HepG2 (cell line): Measurements from ENCODE around the gene MUTYH. TPM values are rescaled to one million over a fixed set of nuclear protein-coding genes. Genes with fewer than 3 reads are reported as not detected.
A peak's percentile ranks its signal among the peaks of the same experiment; 100 is the strongest.

ENCODE experiments used
- CBX2 ChIP-seq, 2 experiments: fragments of 200-600 bp in 1 of 2; sonication (generic); formaldehyde crosslinking in 1 of 2; IDR thresholded peaks; 2 replicates each; pipeline versions ENCODE4 v1.7.0 to v1.8.1; 2018 to 2022; ENCODE audit warnings: low read depth in 2 of 2, low read length in 1 of 2, mild to moderate bottlenecking in 1 of 2, missing genetic modification reagents in 1 of 2
- CREB1 ChIP-seq, 2 experiments: fragments of 450-650 bp in 1 of 2; IDR thresholded peaks; 2 replicates each; pipeline ENCODE4 v1.6.1; 2016 to 2017; ENCODE audit warnings: control low read depth in 1 of 2, mild to moderate bottlenecking in 1 of 2, missing compliant biosample characterization in 1 of 2, missing genetic modification characterization in 1 of 2
- FOXK1 ChIP-seq: sonication (generic); formaldehyde crosslinking; IDR thresholded peaks from 2 replicates; pipeline ENCODE4 v1.4.0; 2020; ENCODE audit warnings: low read depth, missing genetic modification reagents, borderline replicate concordance
- KDM1A ChIP-seq: IDR thresholded peaks from 2 replicates; pipeline ENCODE4 v1.6.1; 2016; ENCODE audit warnings: missing compliant biosample characterization
- MAFF ChIP-seq: IDR thresholded peaks from 2 replicates; pipeline ENCODE4 v1.6.1; 2011; ENCODE audit warnings: low read depth, low read length, improper control_type of control experiment
- ZBTB1 ChIP-seq: sonication (generic); formaldehyde crosslinking; IDR thresholded peaks from 2 replicates; pipeline ENCODE4 v1.4.0; 2020; ENCODE audit warnings: missing genetic modification reagents, borderline replicate concordance
- ZNF124 ChIP-seq: sonication (generic); formaldehyde crosslinking; IDR thresholded peaks from 2 replicates; pipeline ENCODE4 v1.4.0; 2020; ENCODE audit warnings: missing genetic modification reagents
- ZNF337 ChIP-seq: sonication (generic); formaldehyde crosslinking; IDR thresholded peaks from 2 replicates; pipeline ENCODE4 v1.5.1; 2020; ENCODE audit warnings: missing genetic modification reagents, low read depth, mild to moderate bottlenecking, borderline replicate concordance
- ZNF713 ChIP-seq: sonication (generic); formaldehyde crosslinking; IDR thresholded peaks from 2 replicates; pipeline ENCODE4 v1.4.0; 2020; ENCODE audit warnings: mild to moderate bottlenecking, missing genetic modification reagents
- polyA plus RNA-seq, 8 experiments: library from polyadenylated mRNA; depleted of rRNA in 3 of 8; stranded (reverse) in 7 of 8; unstranded in 1 of 8; fragments of >200 nt; fragmentation: Illumina TruSeq in 4 of 8; extraction: Trizol in 4 of 8; gene quantifications; 2 replicates each; pipeline versions ENCODE4 v1.2.1 to v1.2.3, GENCODE V29; 2011 to 2016; ENCODE audit warnings: low read depth in 4 of 8, missing spikeins in 1 of 8, mixed read lengths in 1 of 8; ENCODE audit not compliant: insufficient read depth in 1 of 8
- total RNA-seq, 5 experiments: library from RNA; depleted of rRNA; stranded (reverse); fragments of >200 nt; fragmentation: Illumina TruSeq; extraction: Trizol; gene quantifications; 2 replicates each; pipeline ENCODE4 v1.2.3, GENCODE V29; 2016; ENCODE audit warnings: low read depth in 1 of 5
- TF ChIP-seq, protein P1 (sequence below): sonication (generic); formaldehyde crosslinking; IDR thresholded peaks from 2 replicates; pipeline ENCODE4 v1.4.0; 2020; ENCODE audit warnings: missing genetic modification reagents
- TF ChIP-seq, protein P2 (sequence below): sonication (generic); formaldehyde crosslinking; conservative IDR thresholded peaks from 2 replicates; pipeline ENCODE4 v1.4.0; 2020; ENCODE audit warnings: missing genetic modification reagents
- TF ChIP-seq, protein P3 (sequence below): sonication (generic); formaldehyde crosslinking; IDR thresholded peaks from 2 replicates; pipeline ENCODE4 v1.4.0; 2020; ENCODE audit warnings: missing genetic modification reagents
- TF ChIP-seq, protein P4 (sequence below): sonication (generic); formaldehyde crosslinking; IDR thresholded peaks from 2 replicates; pipeline ENCODE4 v1.8.0; 2022; ENCODE audit warnings: missing genetic modification reagents, low read depth, mild to moderate bottlenecking, borderline replicate concordance
- TF ChIP-seq, protein P5 (sequence below): sonication (generic); formaldehyde crosslinking; IDR thresholded peaks from 2 replicates; pipeline ENCODE4 v1.8.0; 2023; ENCODE audit warnings: mild to moderate bottlenecking, missing genetic modification reagents
- TF ChIP-seq, protein P6 (sequence below): sonication (generic); formaldehyde crosslinking; IDR thresholded peaks from 2 replicates; pipeline ENCODE4 v1.4.0; 2020; ENCODE audit warnings: mild to moderate bottlenecking, missing genetic modification reagents

MUTYH gene
- total and polyA plus RNA-seq, 2 of the 13 experiments (the other 11 are each of a cell fraction or from before 2014, with no cell fraction given) = 16.3 to 17.1 TPM

DNA sequence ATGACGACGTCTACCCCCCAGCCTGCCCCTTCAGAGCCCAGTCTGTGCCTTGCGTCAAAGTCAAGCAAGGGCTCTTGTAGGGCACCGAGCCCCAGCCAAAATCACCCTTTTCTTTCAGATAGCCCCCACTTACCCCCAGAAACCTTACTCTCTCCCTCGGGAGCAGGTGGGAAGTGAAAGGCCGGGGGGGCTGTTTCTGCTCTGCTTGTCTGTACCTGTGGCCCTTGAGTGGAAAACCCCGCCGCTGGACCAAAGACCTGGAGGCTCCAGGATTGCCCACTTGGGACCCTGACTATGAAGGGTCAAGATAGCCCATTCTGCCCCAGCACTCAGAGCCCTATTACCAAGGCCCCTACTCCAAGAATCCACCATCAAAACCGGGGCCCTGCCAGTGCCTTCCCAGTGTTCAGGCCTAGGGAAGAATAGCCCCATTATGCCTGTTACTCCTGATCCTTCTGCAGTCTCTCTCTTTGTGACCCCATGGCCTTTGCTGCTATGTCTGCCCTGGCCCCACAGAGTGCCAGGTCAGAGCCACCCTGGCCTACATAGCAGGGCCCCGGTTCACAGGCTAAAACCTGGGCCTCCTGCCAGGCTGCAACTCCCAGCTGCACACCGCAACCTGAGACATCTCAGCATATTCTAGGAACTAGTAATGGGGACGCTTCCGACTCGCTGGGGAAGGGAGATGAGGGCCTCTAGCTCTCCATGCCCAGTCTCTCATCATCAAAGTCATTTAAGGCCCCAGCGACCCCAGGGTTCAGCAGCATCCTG is 35.7 kb downstream of the MUTYH start (continued):
- TF ChIP-seq, protein P1, sequence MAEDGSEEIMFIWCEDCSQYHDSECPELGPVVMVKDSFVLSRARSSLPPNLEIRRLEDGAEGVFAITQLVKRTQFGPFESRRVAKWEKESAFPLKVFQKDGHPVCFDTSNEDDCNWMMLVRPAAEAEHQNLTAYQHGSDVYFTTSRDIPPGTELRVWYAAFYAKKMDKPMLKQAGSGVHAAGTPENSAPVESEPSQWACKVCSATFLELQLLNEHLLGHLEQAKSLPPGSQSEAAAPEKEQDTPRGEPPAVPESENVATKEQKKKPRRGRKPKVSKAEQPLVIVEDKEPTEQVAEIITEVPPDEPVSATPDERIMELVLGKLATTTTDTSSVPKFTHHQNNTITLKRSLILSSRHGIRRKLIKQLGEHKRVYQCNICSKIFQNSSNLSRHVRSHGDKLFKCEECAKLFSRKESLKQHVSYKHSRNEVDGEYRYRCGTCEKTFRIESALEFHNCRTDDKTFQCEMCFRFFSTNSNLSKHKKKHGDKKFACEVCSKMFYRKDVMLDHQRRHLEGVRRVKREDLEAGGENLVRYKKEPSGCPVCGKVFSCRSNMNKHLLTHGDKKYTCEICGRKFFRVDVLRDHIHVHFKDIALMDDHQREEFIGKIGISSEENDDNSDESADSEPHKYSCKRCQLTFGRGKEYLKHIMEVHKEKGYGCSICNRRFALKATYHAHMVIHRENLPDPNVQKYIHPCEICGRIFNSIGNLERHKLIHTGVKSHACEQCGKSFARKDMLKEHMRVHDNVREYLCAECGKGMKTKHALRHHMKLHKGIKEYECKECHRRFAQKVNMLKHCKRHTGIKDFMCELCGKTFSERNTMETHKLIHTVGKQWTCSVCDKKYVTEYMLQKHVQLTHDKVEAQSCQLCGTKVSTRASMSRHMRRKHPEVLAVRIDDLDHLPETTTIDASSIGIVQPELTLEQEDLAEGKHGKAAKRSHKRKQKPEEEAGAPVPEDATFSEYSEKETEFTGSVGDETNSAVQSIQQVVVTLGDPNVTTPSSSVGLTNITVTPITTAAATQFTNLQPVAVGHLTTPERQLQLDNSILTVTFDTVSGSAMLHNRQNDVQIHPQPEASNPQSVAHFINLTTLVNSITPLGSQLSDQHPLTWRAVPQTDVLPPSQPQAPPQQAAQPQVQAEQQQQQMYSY (CRISPR knock-in tag) = no peak
- TF ChIP-seq, protein P2, sequence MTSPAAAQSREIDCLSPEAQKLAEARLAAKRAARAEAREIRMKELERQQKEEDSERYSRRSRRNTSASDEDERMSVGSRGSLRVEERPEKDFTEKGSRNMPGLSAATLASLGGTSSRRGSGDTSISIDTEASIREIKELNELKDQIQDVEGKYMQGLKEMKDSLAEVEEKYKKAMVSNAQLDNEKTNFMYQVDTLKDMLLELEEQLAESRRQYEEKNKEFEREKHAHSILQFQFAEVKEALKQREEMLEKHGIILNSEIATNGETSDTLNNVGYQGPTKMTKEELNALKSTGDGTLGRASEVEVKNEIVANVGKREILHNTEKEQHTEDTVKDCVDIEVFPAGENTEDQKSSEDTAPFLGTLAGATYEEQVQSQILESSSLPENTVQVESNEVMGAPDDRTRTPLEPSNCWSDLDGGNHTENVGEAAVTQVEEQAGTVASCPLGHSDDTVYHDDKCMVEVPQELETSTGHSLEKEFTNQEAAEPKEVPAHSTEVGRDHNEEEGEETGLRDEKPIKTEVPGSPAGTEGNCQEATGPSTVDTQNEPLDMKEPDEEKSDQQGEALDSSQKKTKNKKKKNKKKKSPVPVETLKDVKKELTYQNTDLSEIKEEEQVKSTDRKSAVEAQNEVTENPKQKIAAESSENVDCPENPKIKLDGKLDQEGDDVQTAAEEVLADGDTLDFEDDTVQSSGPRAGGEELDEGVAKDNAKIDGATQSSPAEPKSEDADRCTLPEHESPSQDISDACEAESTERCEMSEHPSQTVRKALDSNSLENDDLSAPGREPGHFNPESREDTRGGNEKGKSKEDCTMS (CRISPR knock-in tag) = no peak
- TF ChIP-seq ZNF337 (CRISPR knock-in tag) (no peak), ZBTB1 (CRISPR knock-in tag) (no peak), ZNF713 (CRISPR knock-in tag) (no peak), MAFF (no peak), FOXK1 (CRISPR knock-in tag) (no peak), ZNF124 (no peak), CREB1 (IDR thresholded peaks at IDR 0.05) (no peak), CREB1 (CRISPR knock-in tag; IDR thresholded peaks at IDR 0.05) (no peak), CBX2 (IDR thresholded peaks at IDR 0.05; ENCODE audit: low read depth, low read length) (no peak), CBX2 (CRISPR knock-in tag; IDR thresholded peaks at IDR 0.05; ENCODE audit: low read depth) (0 out of 2 replicates have a peak, but pooled peaks have one; percentile 43), KDM1A (no peak; the same call in 1 of the 2 replicates)
- TF ChIP-seq, protein P3, sequence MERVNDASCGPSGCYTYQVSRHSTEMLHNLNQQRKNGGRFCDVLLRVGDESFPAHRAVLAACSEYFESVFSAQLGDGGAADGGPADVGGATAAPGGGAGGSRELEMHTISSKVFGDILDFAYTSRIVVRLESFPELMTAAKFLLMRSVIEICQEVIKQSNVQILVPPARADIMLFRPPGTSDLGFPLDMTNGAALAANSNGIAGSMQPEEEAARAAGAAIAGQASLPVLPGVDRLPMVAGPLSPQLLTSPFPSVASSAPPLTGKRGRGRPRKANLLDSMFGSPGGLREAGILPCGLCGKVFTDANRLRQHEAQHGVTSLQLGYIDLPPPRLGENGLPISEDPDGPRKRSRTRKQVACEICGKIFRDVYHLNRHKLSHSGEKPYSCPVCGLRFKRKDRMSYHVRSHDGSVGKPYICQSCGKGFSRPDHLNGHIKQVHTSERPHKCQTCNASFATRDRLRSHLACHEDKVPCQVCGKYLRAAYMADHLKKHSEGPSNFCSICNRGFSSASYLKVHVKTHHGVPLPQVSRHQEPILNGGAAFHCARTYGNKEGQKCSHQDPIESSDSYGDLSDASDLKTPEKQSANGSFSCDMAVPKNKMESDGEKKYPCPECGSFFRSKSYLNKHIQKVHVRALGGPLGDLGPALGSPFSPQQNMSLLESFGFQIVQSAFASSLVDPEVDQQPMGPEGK (CRISPR knock-in tag) = no peak; the same call in 1 of the 2 replicates
- TF ChIP-seq, protein P4, sequence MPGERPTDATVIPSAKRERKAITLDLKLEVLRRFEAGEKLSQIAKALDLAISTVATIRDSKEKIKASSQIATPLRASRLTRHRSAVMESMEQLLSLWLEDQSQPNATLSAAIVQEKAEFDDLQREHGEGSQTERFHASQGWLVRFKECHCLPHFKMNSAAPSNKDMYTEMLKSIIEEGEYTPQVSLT = no peak
- TF ChIP-seq, protein P5, sequence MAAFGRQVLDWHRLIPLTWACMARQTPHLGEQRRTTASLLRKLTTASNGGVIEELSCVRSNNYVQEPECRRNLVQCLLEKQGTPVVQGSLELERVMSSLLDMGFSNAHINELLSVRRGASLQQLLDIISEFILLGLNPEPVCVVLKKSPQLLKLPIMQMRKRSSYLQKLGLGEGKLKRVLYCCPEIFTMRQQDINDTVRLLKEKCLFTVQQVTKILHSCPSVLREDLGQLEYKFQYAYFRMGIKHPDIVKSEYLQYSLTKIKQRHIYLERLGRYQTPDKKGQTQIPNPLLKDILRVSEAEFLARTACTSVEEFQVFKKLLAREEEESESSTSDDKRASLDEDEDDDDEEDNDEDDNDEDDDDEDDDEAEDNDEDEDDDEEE (CRISPR knock-in tag) = no peak
- TF ChIP-seq, protein P6, sequence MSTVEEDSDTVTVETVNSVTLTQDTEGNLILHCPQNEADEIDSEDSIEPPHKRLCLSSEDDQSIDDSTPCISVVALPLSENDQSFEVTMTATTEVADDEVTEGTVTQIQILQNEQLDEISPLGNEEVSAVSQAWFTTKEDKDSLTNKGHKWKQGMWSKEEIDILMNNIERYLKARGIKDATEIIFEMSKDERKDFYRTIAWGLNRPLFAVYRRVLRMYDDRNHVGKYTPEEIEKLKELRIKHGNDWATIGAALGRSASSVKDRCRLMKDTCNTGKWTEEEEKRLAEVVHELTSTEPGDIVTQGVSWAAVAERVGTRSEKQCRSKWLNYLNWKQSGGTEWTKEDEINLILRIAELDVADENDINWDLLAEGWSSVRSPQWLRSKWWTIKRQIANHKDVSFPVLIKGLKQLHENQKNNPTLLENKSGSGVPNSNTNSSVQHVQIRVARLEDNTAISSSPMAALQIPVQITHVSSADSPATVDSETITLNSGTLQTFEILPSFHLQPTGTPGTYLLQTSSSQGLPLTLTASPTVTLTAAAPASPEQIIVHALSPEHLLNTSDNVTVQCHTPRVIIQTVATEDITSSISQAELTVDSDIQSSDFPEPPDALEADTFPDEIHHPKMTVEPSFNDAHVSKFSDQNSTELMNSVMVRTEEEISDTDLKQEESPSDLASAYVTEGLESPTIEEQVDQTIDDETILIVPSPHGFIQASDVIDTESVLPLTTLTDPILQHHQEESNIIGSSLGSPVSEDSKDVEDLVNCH (CRISPR knock-in tag) = no peak
